Measurements from ENCODE around the gene ULBP2. TPM values are rescaled to one million over a fixed set of nuclear protein-coding genes. Genes with fewer than 3 reads are reported as not detected.
"Not testable (repeated sequence)": the region's sequence is repeated elsewhere in the genome, so short reads cannot be mapped to it uniquely, and the experiment has no call there.

Gene ULBP2
- total and polyA plus RNA-seq, 5 donors from 2014 or later = 0.13 to 9.7 TPM; not detected in 3

- Mint-ChIP-seq H3K4me1 (peaks cover 0 to 20% (median 5%) of the 10 kb centered on the region in 4 donors), H3K27me3 (peaks cover 77% of the 10 kb centered on the region)
- not testable (repeated sequence) for H3K36me3 ChIP-seq (ENCODE audit: control insufficient read depth, insufficient read depth, low read length); H3K9me3 Mint-ChIP-seq; DNase-seq; H3K36me3 Mint-ChIP-seq; H3K27ac ChIP-seq (ENCODE audit: insufficient read depth, low read length, poor library complexity, severe bottlenecking); H3K4me3 ChIP-seq (ENCODE audit: low read depth, low read length); ATAC-seq (ENCODE audit: low read depth in 2 of 2); H3K27ac Mint-ChIP-seq; H3K4me3 Mint-ChIP-seq; H3K9me3 ChIP-seq (ENCODE audit: control insufficient read depth in 2 of 2, low read length in 2 of 2)
- Histone ChIP-seq H3K4me1 (ENCODE audit: control insufficient read depth, insufficient read depth, low read length, poor library complexity, severe bottlenecking) (peaks cover 17% of the 10 kb centered on the region), H3K27me3 (ENCODE audit: control insufficient read depth, insufficient read depth, low read length) (peaks cover 10% of the 10 kb centered on the region)
Measured at GRCh38 chr6:149968909-149969308, 27.1 kb downstream of the ULBP2 start.

GRCh38 chr6:149969635-149970034 lies 27.8 kb downstream of the ULBP2 start:
- no peak overlapping the region for H3K27ac ChIP-seq (ENCODE audit: insufficient read depth, low read length, poor library complexity, severe bottlenecking)
- Mint-ChIP-seq H3K9me3 (peaks cover 0 to 2% (median 0%) of the 10 kb centered on the region in 7 donors), H3K36me3 (no peaks in the 10 kb centered on the region), H3K27me3 (peaks cover 74% of the 10 kb centered on the region), H3K4me1 (peaks cover 0 to 13% (median 5%) of the 10 kb centered on the region in 4 donors), H3K4me3 (no peak overlapping the region), H3K27ac (no peak overlapping the region)
- ATAC-seq (ENCODE audit: low read depth in 2 of 2) (no peak), DNase-seq (no peak)
- peaks cover 13% of the 10 kb centered on the region for H3K27me3 ChIP-seq (ENCODE audit: control insufficient read depth, insufficient read depth, low read length)
- H3K9me3 ChIP-seq (ENCODE audit: control insufficient read depth in 2 of 2, low read length in 2 of 2) = no peaks in the 10 kb centered on the region
- no peaks in the 10 kb centered on the region for H3K36me3 ChIP-seq (ENCODE audit: control insufficient read depth, insufficient read depth, low read length)
- no peak overlapping the region for H3K4me3 ChIP-seq (ENCODE audit: low read depth, low read length)
- peaks cover 10% of the 10 kb centered on the region for H3K4me1 ChIP-seq (ENCODE audit: control insufficient read depth, insufficient read depth, low read length, poor library complexity, severe bottlenecking)

- H3K27me3 Mint-ChIP-seq = peaks cover 80% of the 10 kb centered on the region
- H3K9me3 Mint-ChIP-seq; H3K4me3 Mint-ChIP-seq; H3K4me3 ChIP-seq (ENCODE audit: low read depth, low read length); DNase-seq; H3K27ac Mint-ChIP-seq; H3K4me1 Mint-ChIP-seq; H3K27ac ChIP-seq (ENCODE audit: insufficient read depth, low read length, poor library complexity, severe bottlenecking); H3K4me1 ChIP-seq (ENCODE audit: control insufficient read depth, insufficient read depth, low read length, poor library complexity, severe bottlenecking); H3K9me3 ChIP-seq (ENCODE audit: control insufficient read depth in 2 of 2, low read length in 2 of 2); H3K36me3 Mint-ChIP-seq; H3K36me3 ChIP-seq (ENCODE audit: control insufficient read depth, insufficient read depth, low read length): not testable (repeated sequence)
- peaks cover 21% of the 10 kb centered on the region for H3K27me3 ChIP-seq (ENCODE audit: control insufficient read depth, insufficient read depth, low read length)
- peak; percentile 47 to 50 for ATAC-seq (ENCODE audit: low read depth in 2 of 2)
Measured at GRCh38 chr6:149974394-149974793, 32.6 kb downstream of the ULBP2 start.

GRCh38 chr6:149974825-149975224 lies 33.0 kb downstream of the ULBP2 start:
- ATAC-seq (ENCODE audit: low read depth in 2 of 2) = no peak
- peaks cover 79% of the 10 kb centered on the region for H3K27me3 Mint-ChIP-seq
- no peak overlapping the region for H3K4me3 Mint-ChIP-seq

GRCh38 chr6:149975400-149975799 lies 33.6 kb downstream of the ULBP2 start:
- H3K27me3 ChIP-seq (ENCODE audit: control insufficient read depth, insufficient read depth, low read length) = peaks cover 21% of the 10 kb centered on the region
- Mint-ChIP-seq H3K27ac (no peak overlapping the region), H3K4me1 (peaks cover 0 to 3% (median 0%) of the 10 kb centered on the region in 4 donors), H3K27me3 (peaks cover 78% of the 10 kb centered on the region), H3K4me3 (no peak overlapping the region), H3K9me3 (peaks cover 0 to 2% (median 0%) of the 10 kb centered on the region in 7 donors), H3K36me3 (no peaks in the 10 kb centered on the region)
- H3K27ac ChIP-seq (ENCODE audit: insufficient read depth, low read length, poor library complexity, severe bottlenecking) = no peak overlapping the region
- no peaks in the 10 kb centered on the region for H3K9me3 ChIP-seq (ENCODE audit: control insufficient read depth in 2 of 2, low read length in 2 of 2)
- H3K4me3 ChIP-seq (ENCODE audit: low read depth, low read length) = no peak overlapping the region
- H3K4me1 ChIP-seq (ENCODE audit: control insufficient read depth, insufficient read depth, low read length, poor library complexity, severe bottlenecking) = no peaks in the 10 kb centered on the region
- H3K36me3 ChIP-seq (ENCODE audit: control insufficient read depth, insufficient read depth, low read length) = no peaks in the 10 kb centered on the region
- DNase-seq (no peak), ATAC-seq (ENCODE audit: low read depth in 2 of 2) (no peak)

More at GRCh38 chr6:149974825-149975224, 33.0 kb downstream of the ULBP2 start:
- Histone ChIP-seq H3K27ac (ENCODE audit: insufficient read depth, low read length, poor library complexity, severe bottlenecking) (no peak overlapping the region), H3K4me1 (ENCODE audit: control insufficient read depth, insufficient read depth, low read length, poor library complexity, severe bottlenecking) (no peaks in the 10 kb centered on the region), H3K4me3 (ENCODE audit: low read depth, low read length) (no peak overlapping the region), H3K27me3 (ENCODE audit: control insufficient read depth, insufficient read depth, low read length) (peaks cover 21% of the 10 kb centered on the region), H3K9me3 (ENCODE audit: control insufficient read depth in 2 of 2, low read length in 2 of 2) (no peaks in the 10 kb centered on the region), H3K36me3 (ENCODE audit: control insufficient read depth, insufficient read depth, low read length) (no peaks in the 10 kb centered on the region)
- no peak for DNase-seq
- Mint-ChIP-seq H3K4me1 (peaks cover 0 to 3% (median 0%) of the 10 kb centered on the region in 4 donors), H3K9me3 (peaks cover 0 to 2% (median 0%) of the 10 kb centered on the region in 7 donors), H3K36me3 (no peaks in the 10 kb centered on the region), H3K27ac (no peak overlapping the region)

- H3K4me1 ChIP-seq (ENCODE audit: control insufficient read depth, insufficient read depth, low read length, poor library complexity, severe bottlenecking) = no peaks in the 10 kb centered on the region
- H3K4me3 ChIP-seq (ENCODE audit: low read depth, low read length) = no peak overlapping the region
- peaks cover 0 to 4% (median 0%) of the 10 kb centered on the region in 7 donors for H3K9me3 Mint-ChIP-seq
- ATAC-seq (ENCODE audit: low read depth in 2 of 2) = no peak
- no peaks in the 10 kb centered on the region for H3K36me3 ChIP-seq (ENCODE audit: control insufficient read depth, insufficient read depth, low read length)
- no peak for DNase-seq
- no peaks in the 10 kb centered on the region for H3K36me3 Mint-ChIP-seq
- no peak overlapping the region for H3K27ac ChIP-seq (ENCODE audit: insufficient read depth, low read length, poor library complexity, severe bottlenecking)
- peaks cover 23% of the 10 kb centered on the region for H3K27me3 ChIP-seq (ENCODE audit: control insufficient read depth, insufficient read depth, low read length)
- H3K4me3 Mint-ChIP-seq = no peak overlapping the region
- H3K27me3 Mint-ChIP-seq = peaks cover 85% of the 10 kb centered on the region
- peak overlapping the region in 1 of 3 donors; percentile 44 for H3K27ac Mint-ChIP-seq
- H3K4me1 Mint-ChIP-seq = peaks cover 0 to 16% (median 8%) of the 10 kb centered on the region in 4 donors
- no peaks in the 10 kb centered on the region for H3K9me3 ChIP-seq (ENCODE audit: control insufficient read depth in 2 of 2, low read length in 2 of 2)
Measured at GRCh38 chr6:149977221-149977620, 35.4 kb downstream of the ULBP2 start.

GRCh38 chr6:149978610-149979009 lies 36.8 kb downstream of the ULBP2 start:
- peaks cover 89% of the 10 kb centered on the region for H3K27me3 Mint-ChIP-seq
- no peak for ATAC-seq (ENCODE audit: low read depth in 2 of 2)
- H3K4me3 ChIP-seq (ENCODE audit: low read depth, low read length) = no peak overlapping the region
- no peak overlapping the region for H3K4me3 Mint-ChIP-seq
- peaks cover 3% of the 10 kb centered on the region for H3K36me3 Mint-ChIP-seq
- H3K27ac ChIP-seq (ENCODE audit: insufficient read depth, low read length, poor library complexity, severe bottlenecking) = no peak overlapping the region
- H3K27me3 ChIP-seq (ENCODE audit: control insufficient read depth, insufficient read depth, low read length) = peaks cover 27% of the 10 kb centered on the region
- H3K9me3 ChIP-seq (ENCODE audit: control insufficient read depth in 2 of 2, low read length in 2 of 2) = no peaks in the 10 kb centered on the region
- H3K27ac Mint-ChIP-seq = no peak overlapping the region
- H3K4me1 Mint-ChIP-seq = peaks cover 0 to 20% (median 8%) of the 10 kb centered on the region in 4 donors
- H3K9me3 Mint-ChIP-seq = peaks cover 0 to 5% (median 0%) of the 10 kb centered on the region in 7 donors
- no peaks in the 10 kb centered on the region for H3K36me3 ChIP-seq (ENCODE audit: control insufficient read depth, insufficient read depth, low read length)
- DNase-seq = no peak
- no peaks in the 10 kb centered on the region for H3K4me1 ChIP-seq (ENCODE audit: control insufficient read depth, insufficient read depth, low read length, poor library complexity, severe bottlenecking)

GRCh38 chr6:149979293-149979692 lies 37.5 kb downstream of the ULBP2 start:
- H3K36me3 ChIP-seq (ENCODE audit: control insufficient read depth, insufficient read depth, low read length) = no peaks in the 10 kb centered on the region
- H3K4me3 Mint-ChIP-seq = no peak overlapping the region
- H3K27ac Mint-ChIP-seq = peak overlapping the region in 1 of 3 donors; percentile 82
- H3K27me3 ChIP-seq (ENCODE audit: control insufficient read depth, insufficient read depth, low read length) = peaks cover 24% of the 10 kb centered on the region
- no peak overlapping the region for H3K4me3 ChIP-seq (ENCODE audit: low read depth, low read length)
- H3K27me3 Mint-ChIP-seq = peaks cover 84% of the 10 kb centered on the region
- no peak for DNase-seq
- peaks cover 0 to 20% (median 8%) of the 10 kb centered on the region in 4 donors for H3K4me1 Mint-ChIP-seq
- peaks cover 0 to 5% (median 0%) of the 10 kb centered on the region in 7 donors for H3K9me3 Mint-ChIP-seq
- H3K36me3 Mint-ChIP-seq = peaks cover 3% of the 10 kb centered on the region
- no peaks in the 10 kb centered on the region for H3K9me3 ChIP-seq (ENCODE audit: control insufficient read depth in 2 of 2, low read length in 2 of 2)
- no peaks in the 10 kb centered on the region for H3K4me1 ChIP-seq (ENCODE audit: control insufficient read depth, insufficient read depth, low read length, poor library complexity, severe bottlenecking)
- no peak overlapping the region for H3K27ac ChIP-seq (ENCODE audit: insufficient read depth, low read length, poor library complexity, severe bottlenecking)
- ATAC-seq (ENCODE audit: low read depth in 2 of 2) = no peak

All from CD4-positive, CD25-positive, alpha-beta regulatory T cell (primary cell).